Stimulated activated naive CD8-positive, alpha-beta T cell treated with anti-CD3 and anti-CD28 coated beads, Interleukin-15, amount 100 ng/mL, for 72 hours (primary cell): ENCODE measurements around the gene KCNG1.

Experiments
- ATAC-seq: fragments of 150-1000 bp; cut with Tn5 transposase; 2 replicates; pipeline ENCODE4 v1.10.0; 2021; ENCODE audit warnings: mild to moderate bottlenecking, moderate library complexity
- DNase-seq, 2 donors: peaks; one replicate each; pipeline ENCODE4 v3.0.0; 2021 to 2022
- H3K27ac Mint-ChIP-seq, 2 donors: one replicate each; pipeline ENCODE4 v1.8.0; 2022; ENCODE audit warnings: mild to moderate bottlenecking in 2 of 2, mixed read lengths in 2 of 2, moderate library complexity in 2 of 2
- H3K27me3 Mint-ChIP-seq: one replicate; pipeline ENCODE4 v1.8.0; 2022; ENCODE audit warnings: mixed read lengths
- H3K4me1 Mint-ChIP-seq: one replicate; pipeline ENCODE4 v1.8.0; 2022; ENCODE audit warnings: mild to moderate bottlenecking, mixed read lengths
- H3K4me3 Mint-ChIP-seq, 2 donors: one replicate each; pipeline ENCODE4 v1.8.0; 2022; ENCODE audit warnings: mild to moderate bottlenecking in 2 of 2, mixed read lengths in 2 of 2, moderate library complexity in 1 of 2
- H3K9me3 Mint-ChIP-seq, 2 donors: one replicate each; pipeline ENCODE4 v1.8.0; 2022; ENCODE audit warnings: mixed read lengths in 2 of 2

Gene KCNG1

GRCh38 chr20:51043811-51044210 is 20.9 kb upstream of the KCNG1 start:
- H3K4me3 Mint-ChIP-seq, result no peak overlapping the region
- H3K27me3 Mint-ChIP-seq, result peaks cover 1% of the 10 kb centered on the region
- H3K27ac Mint-ChIP-seq, result no peak overlapping the region
- peaks cover 0 to 9% of the 10 kb centered on the region in 2 donors for H3K9me3 Mint-ChIP-seq
- no peaks in the 10 kb centered on the region for H3K4me1 Mint-ChIP-seq
- ATAC-seq (no peak), DNase-seq (no peak)

- ATAC-seq (no peak), DNase-seq (no peak)
- Mint-ChIP-seq H3K27ac (no peak overlapping the region), H3K9me3 (peaks cover 0 to 9% of the 10 kb centered on the region in 2 donors), H3K4me1 (no peaks in the 10 kb centered on the region), H3K4me3 (no peak overlapping the region), H3K27me3 (no peaks in the 10 kb centered on the region)
These were observed 19.8 kb upstream of the KCNG1 start for GRCh38 chr20:51042657-51043247.

DNA sequence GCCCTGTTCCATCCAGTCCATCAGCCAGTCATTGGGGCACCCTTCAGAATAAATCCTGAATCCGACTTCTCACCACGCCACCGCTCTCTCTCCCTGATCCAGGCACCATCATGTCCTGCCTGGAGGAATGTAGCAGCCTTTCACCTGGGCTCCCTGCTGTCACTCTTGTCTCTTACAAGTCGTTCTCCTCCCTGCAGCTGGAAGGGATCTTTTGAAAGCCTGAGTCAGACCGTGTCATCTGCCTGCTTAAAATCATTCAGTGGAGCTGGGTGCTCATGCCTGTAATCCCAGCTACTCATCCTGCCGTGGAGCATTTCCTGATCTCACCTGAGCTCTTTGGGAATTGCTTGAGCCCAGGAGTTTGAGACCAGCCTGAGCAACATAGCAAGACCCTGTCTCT is 19.2 kb upstream of the KCNG1 start:
- Mint-ChIP-seq H3K9me3 (peaks cover 0 to 9% of the 10 kb centered on the region in 2 donors), H3K4me1 (no peaks in the 10 kb centered on the region), H3K4me3 (no peak overlapping the region), H3K27ac (no peak overlapping the region), H3K27me3 (no peaks in the 10 kb centered on the region)
- ATAC-seq (no peak), DNase-seq (no peak)

- DNase-seq (no peak), ATAC-seq (no peak)
- H3K4me3 Mint-ChIP-seq, result no peak overlapping the region
- H3K9me3 Mint-ChIP-seq, result no peaks in the 10 kb centered on the region
- peaks cover 25% of the 10 kb centered on the region for H3K4me1 Mint-ChIP-seq
- H3K27me3 Mint-ChIP-seq, result peaks cover 28% of the 10 kb centered on the region
- no peak overlapping the region for H3K27ac Mint-ChIP-seq
These were observed 14.7 kb upstream of the KCNG1 start for GRCh38 chr20:51037532-51038115.

DNA sequence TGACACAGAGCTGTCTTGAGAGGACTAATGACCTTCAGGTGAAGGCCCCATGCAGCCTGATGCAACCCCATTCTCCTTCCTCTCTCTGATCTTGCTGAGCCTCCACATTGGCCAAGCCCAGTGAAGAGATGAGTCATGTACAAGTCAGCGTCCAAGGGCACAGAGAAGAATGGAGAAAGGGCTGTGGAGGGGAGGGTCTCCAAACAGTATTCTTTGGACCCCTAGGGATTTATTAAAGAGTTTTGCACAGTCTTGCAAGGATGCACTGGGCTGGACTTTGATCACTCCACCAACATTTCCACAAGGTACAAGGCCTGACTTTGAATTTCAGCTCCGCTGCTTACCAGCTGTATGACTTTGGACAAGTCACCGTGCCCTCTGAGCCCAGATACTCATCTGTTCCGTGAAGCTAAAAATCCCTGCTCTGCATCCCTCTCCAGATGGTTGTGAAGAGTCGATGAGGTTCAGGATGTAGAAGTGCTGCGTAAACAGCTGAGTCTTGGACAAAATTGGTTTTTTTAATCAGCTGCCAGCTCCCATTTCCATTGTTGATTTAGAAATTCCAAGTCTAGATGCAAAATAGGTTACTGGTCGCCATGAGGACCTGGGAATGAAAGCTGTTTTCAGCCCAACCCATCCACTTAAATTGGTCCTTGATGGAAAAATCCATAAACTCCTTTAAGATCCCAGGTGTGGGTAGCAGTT is 14.1 kb upstream of the KCNG1 start:
- peak overlapping the region; percentile 78 to 88 for H3K27ac Mint-ChIP-seq
- ATAC-seq, result no peak
- peaks cover 25% of the 10 kb centered on the region for H3K4me1 Mint-ChIP-seq
- H3K9me3 Mint-ChIP-seq, result peaks cover 6% of the 10 kb centered on the region in 2 donors
- peaks cover 35% of the 10 kb centered on the region for H3K27me3 Mint-ChIP-seq
- no peak overlapping the region for H3K4me3 Mint-ChIP-seq
- DNase-seq, result no peak

GRCh38 chr20:51036226-51036625 is 13.3 kb upstream of the KCNG1 start:
- Mint-ChIP-seq H3K4me3 (no peak overlapping the region), H3K27me3 (peaks cover 42% of the 10 kb centered on the region), H3K4me1 (peaks cover 25% of the 10 kb centered on the region), H3K9me3 (peaks cover 11 to 13% of the 10 kb centered on the region in 2 donors), H3K27ac (peak overlapping the region in 1 of 2 donors; percentile 88)
- ATAC-seq (no peak), DNase-seq (no peak)

DNA sequence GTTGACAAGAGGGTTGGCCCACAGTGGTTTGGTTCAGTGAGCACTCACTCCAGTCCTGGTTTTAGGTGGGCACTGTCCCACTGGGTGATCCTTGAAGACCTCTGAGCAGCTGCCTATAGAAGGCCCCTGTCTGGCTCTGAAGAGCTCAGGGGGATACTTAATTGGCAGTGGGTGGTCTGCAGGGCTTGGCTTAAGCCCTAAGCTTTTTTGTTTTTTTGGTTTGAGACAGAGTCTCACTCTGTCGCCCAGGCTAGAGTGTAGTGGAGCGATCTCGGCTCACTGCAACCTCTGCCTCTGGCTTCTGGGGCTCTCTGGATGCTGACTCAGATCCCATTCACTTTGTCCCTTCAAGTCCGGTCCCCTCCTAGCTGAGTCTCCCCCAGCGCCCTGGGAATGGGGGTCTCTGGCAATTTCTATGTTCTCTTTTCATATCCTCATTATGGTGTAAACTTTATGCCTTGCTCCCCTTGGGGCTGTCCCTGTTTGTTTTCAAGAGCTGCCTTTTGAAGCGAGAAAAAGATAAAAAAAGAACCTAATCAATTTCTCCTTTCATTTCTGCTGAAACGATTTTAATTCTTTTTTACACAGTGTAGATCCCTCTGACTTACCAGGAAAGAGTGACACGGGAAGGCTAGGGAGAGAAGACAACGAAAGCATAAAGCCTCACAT is 12.2 kb upstream of the KCNG1 start:
- H3K9me3 Mint-ChIP-seq, result peaks cover 11 to 13% of the 10 kb centered on the region in 2 donors
- no peak overlapping the region for H3K4me3 Mint-ChIP-seq
- peaks cover 25% of the 10 kb centered on the region for H3K4me1 Mint-ChIP-seq
- H3K27me3 Mint-ChIP-seq, result peaks cover 53% of the 10 kb centered on the region
- ATAC-seq, result no peak
- DNase-seq, result no peak
- H3K27ac Mint-ChIP-seq, result peak overlapping the region in 1 of 2 donors; percentile 92

- Mint-ChIP-seq H3K27ac (peak overlapping the region; percentile 92 to 95), H3K4me3 (peak overlapping the region; percentile 18 to 40)
These were observed 11.6 kb upstream of the KCNG1 start for GRCh38 chr20:51034476-51034875.

DNA sequence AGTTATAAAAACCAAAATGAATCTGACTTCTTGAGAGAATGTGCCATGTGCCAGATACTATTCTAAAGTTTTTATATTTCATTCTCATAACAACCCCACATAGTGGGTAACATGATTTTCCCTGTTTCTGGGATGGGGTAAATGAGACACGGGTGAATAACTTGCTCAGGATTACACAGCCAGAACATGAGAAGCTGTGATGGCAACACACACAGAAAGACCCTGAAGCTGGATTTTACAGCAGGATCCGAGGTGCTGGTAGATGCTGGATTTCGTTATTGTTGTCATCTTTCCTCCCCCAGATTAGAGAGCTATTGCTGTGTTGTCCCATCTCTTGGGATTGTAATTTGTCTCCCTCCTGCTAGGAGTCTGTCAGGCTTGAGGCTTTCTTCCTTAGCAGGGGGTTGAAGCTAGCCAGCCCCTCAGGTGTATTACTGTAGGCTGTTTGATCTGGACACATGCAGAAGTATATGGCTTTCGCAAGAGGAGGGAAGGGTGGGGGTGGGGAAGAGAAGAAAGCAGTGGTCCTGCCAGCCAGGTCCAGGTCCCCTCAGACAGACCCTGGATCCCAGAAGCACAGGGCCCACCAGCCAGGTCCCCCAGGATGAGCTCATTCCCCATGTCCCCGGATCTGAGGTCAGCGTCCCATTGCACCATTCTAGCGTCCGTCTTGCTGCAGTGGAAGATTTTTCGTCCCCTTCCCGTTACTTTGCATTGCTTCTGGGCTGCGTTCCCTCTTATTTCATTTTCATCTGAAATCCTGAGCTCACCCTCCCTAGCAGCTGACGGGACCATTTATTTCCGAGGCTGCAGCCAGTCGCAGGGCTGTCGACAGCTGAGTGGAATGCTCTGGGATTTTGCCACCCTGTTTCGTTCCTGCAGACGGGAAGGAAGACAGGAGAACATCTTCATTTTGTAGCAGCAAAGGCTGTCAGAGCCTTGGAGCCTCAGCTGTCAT is 7.3 kb upstream of the KCNG1 start:
- Mint-ChIP-seq H3K9me3 (peaks cover 11 to 13% of the 10 kb centered on the region in 2 donors), H3K4me3 (no peak overlapping the region), H3K27me3 (peaks cover 94% of the 10 kb centered on the region), H3K27ac (peak overlapping the region in 1 of 2 donors; percentile 42), H3K4me1 (peaks cover 20% of the 10 kb centered on the region)
- ATAC-seq, result no peak
- DNase-seq, result no peak

More at GRCh38 chr20:51034476-51034875, 11.6 kb upstream of the KCNG1 start:
- DNase-seq (no peak), ATAC-seq (no peak)
- peaks cover 60% of the 10 kb centered on the region for H3K27me3 Mint-ChIP-seq
- peaks cover 11 to 13% of the 10 kb centered on the region in 2 donors for H3K9me3 Mint-ChIP-seq
- H3K4me1 Mint-ChIP-seq, result peaks cover 25% of the 10 kb centered on the region

DNA sequence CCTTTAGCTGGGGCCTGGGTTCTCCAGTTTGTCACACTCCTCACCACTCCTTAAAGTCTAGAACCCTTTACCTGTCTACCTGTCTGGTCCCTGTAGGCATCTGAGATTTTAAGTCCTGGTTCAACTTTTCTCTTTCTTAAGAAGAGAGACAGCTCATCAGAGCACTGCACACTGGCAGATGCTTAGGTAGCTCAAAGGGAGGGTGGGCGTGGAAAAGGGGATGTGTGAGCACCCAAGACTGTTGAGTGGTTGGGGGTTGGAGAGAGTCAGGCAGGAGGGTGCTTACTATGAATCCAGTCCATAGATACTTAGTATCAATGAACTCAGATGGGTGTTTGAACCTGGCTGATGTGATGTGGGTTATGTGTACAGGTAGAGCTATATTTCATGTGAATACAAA is 6.6 kb upstream of the KCNG1 start:
- DNase-seq, result no peak
- Mint-ChIP-seq H3K4me3 (no peak overlapping the region), H3K4me1 (peaks cover 18% of the 10 kb centered on the region), H3K27me3 (peaks cover 100% of the 10 kb centered on the region), H3K27ac (no peak overlapping the region), H3K9me3 (peaks cover 11 to 13% of the 10 kb centered on the region in 2 donors)
- ATAC-seq, result no peak

DNA sequence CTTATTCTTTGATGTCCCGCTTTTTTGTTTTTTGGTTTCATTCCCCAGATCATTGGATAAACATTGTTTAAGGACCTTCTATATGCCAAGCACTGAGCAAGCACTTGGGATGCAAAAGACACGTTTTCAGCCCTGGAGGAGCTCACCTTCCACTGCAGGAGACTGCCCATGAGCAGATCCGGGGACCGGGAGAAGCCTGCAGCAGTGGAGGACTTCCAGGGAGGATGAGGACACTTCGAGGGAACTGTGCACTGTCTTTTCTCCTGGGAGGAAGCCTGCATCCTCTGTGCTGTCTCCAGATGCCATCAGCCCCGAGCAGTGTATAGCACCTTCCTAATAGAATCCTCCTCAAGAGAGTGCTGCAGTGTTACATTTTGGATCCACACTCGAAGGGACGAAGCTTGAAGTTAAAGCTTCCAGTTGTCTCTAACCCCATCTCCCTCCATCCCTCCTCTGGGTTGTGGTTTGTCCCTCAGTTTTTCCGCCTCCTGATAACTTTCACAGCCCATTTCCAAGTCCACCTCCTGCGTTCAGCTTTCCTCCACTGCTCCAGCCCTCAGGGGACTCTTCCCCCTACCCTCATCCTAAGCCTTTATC is 5.8 kb upstream of the KCNG1 start:
- no peak for ATAC-seq
- Mint-ChIP-seq H3K4me1 (peaks cover 13% of the 10 kb centered on the region), H3K9me3 (peaks cover 11 to 13% of the 10 kb centered on the region in 2 donors), H3K4me3 (no peak overlapping the region), H3K27ac (no peak overlapping the region), H3K27me3 (peaks cover 100% of the 10 kb centered on the region)
- no peak for DNase-seq

- DNase-seq (no peak), ATAC-seq (no peak)
- no peak overlapping the region for H3K4me3 Mint-ChIP-seq
- H3K4me1 Mint-ChIP-seq, result peaks cover 13% of the 10 kb centered on the region
- H3K9me3 Mint-ChIP-seq, result peaks cover 7 to 9% of the 10 kb centered on the region in 2 donors
- peaks cover 99% of the 10 kb centered on the region for H3K27me3 Mint-ChIP-seq
- peak overlapping the region in 1 of 2 donors; percentile 40 for H3K27ac Mint-ChIP-seq
These were observed 4.3 kb upstream of the KCNG1 start for GRCh38 chr20:51027035-51027795.

- Mint-ChIP-seq H3K4me1 (peaks cover 19% of the 10 kb centered on the region), H3K27me3 (peaks cover 99% of the 10 kb centered on the region), H3K4me3 (no peak overlapping the region), H3K27ac (no peak overlapping the region), H3K9me3 (no peaks in the 10 kb centered on the region)
- no peak for DNase-seq
- ATAC-seq, result no peak
These were observed 3.4 kb upstream of the KCNG1 start for GRCh38 chr20:51026269-51026668.

- no peak for DNase-seq
- H3K9me3 Mint-ChIP-seq, result no peaks in the 10 kb centered on the region
- no peak overlapping the region for H3K27ac Mint-ChIP-seq
- no peak overlapping the region for H3K4me3 Mint-ChIP-seq
- peaks cover 19% of the 10 kb centered on the region for H3K4me1 Mint-ChIP-seq
- no peak for ATAC-seq
- peaks cover 99% of the 10 kb centered on the region for H3K27me3 Mint-ChIP-seq
These were observed 1.9 kb upstream of the KCNG1 start for GRCh38 chr20:51024761-51025160.
